ENCODE results near the gene FHOD3.

DNA sequence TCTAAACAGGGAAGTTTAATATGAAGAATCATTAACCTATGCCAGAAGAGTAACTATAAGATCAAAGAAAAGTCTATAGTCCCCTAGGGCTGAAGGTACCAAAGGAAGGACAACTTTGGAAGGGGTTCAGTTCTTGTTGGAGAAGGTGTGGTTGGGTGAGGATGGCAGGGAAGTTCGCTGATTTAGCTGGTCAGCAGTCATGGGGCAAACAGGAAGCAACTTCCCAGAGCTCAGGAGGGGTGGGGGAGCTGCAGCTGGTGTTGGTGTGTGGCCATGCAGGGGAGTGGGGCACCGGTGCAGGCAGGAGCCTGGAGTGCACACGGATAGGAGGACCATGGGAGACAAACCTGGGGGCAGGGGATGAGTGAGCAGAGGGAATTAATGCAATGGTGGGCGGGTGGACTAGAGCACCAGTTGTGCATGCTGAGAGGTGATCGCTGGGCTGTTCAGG lies 34.0 kb downstream of the FHOD3 start:
- TF ChIP-seq CTCF (conservative IDR thresholded peaks at IDR 0.05; ENCODE audit: low read depth, low read length) (no peak), EZH2 (IDR thresholded peaks at IDR 0.05; ENCODE audit: borderline replicate concordance, low read depth, low read length, poor library complexity, severe bottlenecking) (no peak)

All from A673 (cell line).